Measurements from ENCODE around the gene ZNF804B.
"Not testable (repeated sequence)": the region's sequence is repeated elsewhere in the genome, so short reads cannot be mapped to it uniquely, and the experiment has no call there.

The ZNF804B gene

DNA sequence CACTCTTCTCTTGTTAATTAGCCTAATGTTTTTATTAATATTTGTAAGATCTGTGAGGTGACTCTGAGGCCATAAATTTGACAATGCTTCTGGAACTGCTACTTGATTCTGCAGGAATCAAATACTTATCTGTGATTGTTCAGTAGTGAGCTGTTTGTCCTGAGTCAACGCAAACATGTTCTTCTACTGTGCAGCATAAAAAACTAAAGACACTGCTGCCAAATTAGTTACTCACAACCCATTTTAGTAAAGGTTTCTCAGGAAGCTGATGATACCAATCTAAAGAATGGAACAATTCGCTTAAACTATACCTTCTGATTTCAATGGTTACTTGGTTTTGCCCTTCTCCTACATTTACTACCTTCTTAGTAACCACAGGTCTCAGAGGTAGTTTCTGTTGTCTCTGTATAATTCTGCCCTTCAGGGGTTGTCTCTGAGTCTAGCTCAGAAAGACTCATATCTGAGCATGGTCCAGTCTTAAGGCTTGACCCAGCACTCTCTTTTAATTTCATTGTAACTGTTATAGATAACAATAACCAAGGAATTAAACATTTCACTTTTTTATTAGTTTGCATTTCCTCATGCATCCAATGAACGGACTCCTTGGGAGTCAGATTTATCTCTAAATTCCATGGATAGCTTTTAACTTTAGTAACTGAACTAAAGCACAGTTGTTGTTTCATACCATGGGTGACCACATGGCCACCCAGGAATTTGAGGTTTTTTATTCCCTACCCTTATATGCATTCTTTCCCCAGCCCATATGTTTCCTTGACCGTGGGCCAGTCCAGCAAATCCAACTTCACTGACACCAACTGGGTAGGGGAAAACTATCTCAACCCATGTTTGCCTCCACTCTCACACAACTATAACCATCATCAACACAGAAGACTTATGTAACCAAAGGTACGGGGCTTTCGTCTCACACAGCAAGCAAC is 345.5 kb downstream of the ZNF804B start:
- no peak for DNase-seq

DNA sequence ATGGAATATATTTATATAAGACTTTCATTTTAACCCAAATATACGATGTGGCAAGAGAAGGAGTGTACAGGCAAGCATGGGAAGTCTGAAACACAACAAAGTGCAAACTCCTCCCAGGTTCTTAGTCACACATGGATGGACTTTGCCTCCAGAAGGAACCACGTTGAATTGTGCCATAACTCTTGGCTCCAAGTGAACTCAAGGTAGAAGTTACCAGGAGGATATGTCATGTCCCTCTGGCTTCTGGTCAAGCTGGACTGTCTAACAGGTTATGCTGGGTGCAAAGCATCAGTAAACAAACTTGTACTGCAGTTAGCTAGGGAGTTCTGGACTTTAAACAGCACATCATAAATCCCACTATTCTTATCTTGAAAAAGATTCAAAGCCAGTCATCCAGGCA is 364.4 kb downstream of the ZNF804B start:
- DNase-seq, result no peak

DNA sequence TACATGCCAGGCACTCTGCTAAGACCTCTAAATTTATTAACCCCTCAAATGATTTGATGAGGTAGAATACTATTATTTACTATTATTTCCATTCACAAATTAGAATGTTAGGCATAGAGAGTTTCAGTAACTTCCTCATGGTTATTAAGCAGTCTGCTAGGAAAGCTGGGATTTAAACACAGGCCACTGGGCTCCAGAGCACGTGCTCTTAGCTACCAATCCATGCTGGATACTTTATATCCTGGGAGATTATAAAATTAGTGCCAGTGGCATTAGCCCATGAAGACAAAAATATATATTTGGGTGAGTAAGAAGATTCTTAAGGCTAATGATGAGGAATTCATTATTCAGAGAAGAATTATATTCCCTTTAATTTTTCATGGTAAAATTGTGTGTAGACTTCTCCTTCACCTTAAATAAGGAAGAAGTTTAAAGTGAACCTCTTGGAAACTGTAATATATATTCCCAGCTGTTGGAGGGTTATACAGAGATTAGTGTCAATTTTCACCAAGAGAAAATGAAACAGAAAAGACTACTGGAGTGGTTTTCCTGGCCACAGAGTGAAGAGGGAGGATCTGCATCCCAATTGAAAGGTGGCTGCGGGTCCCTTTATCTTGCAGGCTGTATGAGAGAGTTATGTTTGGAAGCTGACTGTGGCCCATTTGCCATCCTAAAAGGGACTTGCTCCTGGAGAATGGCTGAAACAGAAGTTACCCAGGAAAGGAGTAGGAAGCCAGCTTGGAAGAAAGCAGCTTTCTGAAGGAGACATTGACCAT is 370.3 kb downstream of the ZNF804B start:
- DNase-seq, result no peak

DNA sequence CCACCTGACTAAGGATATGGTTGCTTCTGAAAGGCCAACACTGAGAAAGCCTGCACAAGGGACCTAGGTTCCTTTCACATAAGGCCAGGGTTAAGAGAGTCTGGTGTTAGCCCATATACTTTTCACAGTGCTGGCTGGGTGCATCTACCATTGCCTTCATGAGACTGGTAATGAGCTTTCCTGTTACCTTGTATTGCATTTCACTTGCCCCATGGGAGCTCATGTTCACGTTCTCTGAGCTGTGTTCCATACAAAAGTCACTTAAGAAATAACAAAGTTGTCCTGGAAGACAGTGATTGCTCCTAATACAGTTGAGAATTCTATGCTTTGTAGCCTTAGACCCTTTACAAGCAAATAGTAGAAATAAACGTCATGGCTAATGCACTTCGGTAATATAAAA is 373.9 kb downstream of the ZNF804B start:
- no peak for DNase-seq

DNA sequence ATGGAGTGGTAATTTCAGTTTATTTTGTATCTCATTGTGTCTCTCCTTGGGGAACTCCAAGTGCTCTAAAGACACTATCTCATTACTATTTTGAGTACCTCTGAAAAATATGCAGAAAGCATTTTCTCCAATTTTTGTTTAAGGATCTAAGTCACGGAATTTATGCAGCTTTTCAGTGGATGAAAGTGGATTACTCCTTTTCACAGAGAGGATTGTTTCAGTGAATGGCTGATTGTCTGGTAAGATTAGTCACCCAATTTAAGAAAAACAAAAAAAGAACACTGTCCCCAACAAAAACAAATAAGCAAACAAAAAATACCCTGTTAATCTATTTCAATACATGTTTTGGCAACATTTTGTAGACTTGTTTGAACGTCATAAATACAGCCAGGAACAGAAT is 374.3 kb downstream of the ZNF804B start:
- DNase-seq, result no peak

DNA sequence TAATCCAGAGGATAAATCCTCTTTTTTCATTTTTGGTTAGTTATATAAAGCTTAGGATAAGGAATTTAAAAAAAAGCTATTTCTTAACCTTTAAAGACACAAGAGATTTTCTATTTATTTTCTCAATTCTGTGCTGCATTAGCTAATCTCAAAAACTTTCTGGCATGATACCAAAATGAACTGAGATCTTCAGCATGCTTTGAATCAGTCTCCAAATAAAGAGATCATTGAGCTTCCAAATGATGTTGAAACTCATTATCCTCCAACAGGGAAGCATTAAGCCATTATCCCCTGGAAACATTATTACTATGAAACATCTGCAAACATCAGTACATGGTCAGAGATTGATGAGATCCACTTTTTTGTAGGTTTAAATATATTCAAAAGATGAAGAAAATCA is 386.3 kb downstream of the ZNF804B start:
- DNase-seq, result no peak

DNA sequence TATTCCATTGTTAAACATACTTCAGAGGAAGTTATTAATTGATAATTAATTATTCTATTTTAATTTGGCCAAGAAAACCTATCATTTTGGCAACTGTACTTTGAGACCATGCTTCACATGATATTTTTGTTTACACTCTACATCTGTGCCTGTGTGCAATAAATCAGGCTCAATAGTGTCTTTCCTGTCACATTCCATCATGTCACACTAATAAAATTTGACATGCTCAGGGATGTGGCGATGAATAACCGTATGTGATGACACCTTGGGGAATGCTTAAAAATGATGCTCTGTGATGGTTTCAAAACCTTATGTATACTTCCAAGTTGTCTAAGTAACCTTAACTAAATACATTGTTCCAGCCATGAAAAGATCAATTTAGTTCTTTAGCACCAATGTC is 400.6 kb downstream of the ZNF804B start:
- DNase-seq, result no peak

DNA sequence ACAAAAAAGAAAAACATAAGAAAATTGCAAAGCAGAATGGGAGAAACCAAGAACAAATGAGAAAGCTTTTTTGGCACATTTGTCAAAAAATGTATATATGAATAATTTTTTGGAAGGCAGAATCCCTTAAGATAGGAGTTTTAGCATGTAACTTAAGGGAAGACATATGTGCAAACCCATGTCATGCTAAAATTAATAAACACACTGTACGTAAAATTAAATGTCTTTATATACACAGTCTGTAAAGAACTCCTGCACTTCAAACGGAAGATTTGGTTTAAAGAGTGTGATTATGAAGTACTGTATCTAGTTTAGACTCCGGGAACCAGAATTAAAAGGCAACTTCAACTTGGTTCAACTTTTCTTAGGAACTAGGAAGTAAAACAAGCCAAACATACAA is 405.9 kb downstream of the ZNF804B start:
- no peak for DNase-seq

DNA sequence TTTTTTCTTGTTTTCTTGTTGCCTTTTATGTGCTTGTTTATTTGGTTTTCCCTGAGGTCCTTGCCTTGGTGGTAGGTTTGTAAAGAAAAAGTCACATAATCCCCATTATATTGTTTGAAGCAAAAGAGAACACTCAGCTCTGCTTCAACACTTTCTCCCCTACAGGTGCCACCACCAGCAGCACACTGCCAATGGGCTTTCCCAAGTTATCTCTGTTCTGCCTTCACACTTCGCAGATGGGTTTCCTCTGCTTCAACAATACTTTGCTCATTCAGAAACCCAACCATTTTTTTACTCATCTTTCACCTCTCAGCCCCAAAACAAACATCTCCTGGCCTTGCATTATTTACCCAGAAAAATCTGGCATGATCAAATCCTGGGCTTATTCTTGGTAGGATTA is 411.1 kb downstream of the ZNF804B start:
- no peak for DNase-seq

DNA sequence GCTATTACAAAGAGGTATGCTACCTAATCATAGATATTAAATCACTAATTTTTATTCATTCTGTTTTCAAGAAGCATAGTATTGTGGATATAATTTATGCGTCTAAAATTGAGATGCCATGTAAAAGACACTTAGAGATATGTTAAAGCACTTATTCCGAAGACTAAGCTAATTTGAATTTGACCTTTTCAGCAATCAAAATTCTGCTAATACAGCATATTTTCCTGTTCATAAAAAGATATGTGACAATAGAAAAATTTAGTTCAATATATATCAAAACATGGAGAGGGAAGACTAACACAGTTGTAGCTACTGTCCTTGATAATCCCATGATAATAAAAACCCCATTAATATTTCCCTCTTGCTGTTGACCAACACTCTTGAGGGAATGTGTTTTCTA is 422.6 kb downstream of the ZNF804B start:
- DNase-seq, result no peak

DNA sequence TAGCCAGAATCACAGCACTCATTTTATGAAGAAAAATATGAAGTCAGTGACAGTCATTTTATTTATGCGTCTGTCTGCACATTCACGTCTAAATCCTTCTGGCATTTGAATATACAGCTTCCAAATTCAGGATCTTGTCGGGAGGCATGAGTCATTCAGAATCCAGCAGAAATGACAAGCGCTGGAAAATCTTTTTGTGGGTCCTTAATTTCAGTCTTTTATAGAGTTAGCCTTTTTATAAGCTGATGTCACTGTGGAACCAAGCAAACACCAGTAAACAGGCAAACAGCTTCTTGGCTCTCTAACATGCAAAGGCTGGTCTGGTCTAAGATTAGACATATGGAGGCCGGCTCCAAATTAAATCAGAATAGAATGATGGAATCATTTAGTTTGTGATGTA is 424.2 kb downstream of the ZNF804B start:
- DNase-seq, result no peak

DNA sequence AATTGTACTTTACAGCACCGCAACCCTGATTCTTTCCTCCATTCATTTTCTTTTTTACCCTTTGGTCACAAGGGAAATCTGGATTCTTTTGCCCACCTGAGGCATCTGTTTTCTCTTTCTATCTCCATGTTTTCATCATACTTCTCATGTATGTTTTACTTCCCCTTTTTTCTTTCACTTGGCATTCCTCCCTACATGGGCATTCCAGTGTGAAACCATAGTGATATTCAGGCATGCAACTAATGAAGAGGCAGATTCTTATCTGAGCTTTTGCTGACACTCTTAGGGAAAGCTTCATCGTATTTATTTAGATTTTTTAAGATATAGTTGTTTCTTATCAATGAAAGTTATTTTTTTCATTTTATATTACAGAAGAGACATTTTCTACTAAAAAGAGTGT is 441.3 kb downstream of the ZNF804B start:
- DNase-seq, result no peak

DNA sequence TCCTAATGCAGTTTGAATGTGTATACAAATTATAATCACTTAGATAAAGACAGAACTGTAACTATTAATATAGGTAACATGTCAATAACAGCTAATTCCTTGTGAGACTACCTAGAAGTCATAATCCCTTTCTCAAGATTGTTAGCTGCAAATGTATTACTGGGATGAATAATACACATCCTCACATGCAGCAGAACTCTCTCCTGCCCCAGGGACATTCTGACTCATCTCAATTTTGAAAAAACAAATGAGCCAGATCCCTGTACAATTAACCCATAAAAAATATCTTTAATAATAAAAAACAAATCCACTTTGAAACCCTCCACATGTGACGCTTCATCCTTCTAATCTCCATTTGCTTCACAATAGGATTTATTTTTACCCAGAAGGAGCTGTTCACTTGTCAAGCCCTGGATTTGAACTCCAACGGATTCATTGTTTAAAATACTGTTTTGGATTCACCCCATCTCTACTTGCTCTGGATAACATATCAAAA is 464.4 kb downstream of the ZNF804B start:
- no peak for DNase-seq

DNA sequence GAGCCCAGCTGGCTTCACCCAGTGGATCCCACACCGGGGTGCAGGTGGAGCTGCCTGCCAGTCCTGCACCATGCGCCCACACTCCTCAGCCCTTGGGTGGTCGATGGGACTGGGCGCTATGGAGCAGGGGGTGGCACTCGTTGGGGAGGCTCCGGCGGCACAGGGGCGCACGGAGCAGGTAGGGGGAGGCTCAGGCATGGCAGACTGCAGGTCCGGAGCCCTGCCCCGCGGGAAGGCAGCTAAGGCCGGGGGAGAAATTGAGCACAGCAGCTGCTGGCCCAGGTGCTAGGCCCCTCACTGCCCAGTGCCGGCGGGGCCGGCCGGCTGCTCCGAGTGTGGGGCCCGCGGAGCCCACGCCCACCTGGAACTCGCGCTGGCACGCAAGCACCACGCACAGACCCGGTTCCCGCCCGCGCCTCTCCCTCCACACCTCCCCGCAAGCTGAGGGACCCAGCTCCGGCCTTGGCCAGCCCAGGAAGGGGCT is 469.2 kb downstream of the ZNF804B start:
- not testable (repeated sequence) for DNase-seq

DNA sequence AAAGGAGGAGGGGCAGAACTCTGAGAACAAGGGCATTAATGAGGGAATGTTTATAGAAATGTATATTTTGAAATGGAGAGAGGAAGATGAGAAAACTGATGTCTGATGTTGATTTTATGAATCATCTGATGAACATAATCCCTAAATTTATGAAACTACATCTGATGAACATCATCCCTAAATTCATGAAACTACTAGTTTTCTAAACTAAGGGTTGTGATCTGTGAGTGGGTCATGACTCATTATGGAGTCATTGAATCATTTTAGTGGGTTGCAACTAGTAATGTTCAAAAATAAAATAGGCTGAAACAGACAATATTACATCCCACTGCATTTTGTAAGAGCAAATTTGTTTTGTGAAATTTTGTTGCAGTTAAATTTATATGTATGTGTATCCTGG is 478.7 kb downstream of the ZNF804B start:
- no peak for DNase-seq

DNA sequence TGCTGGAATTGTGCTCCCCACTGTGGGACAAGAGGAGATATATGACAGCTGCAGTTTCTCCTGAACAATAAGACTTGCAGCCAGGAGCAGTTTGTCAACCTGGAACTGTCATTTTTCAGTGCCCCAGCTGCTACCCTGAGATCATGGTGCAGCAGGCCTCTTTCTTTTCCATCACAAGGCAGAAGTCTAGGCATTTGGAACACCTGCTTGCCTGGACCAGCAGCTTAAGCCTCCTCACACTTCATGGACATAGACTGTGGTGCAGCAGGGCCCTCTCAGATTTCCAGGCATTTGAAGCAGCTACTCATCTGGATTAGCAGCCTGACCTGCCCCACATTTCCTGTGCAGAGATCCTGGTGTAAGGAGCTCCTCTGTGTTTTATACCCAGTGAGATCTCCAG is 486.7 kb downstream of the ZNF804B start:
- DNase-seq, result no peak

DNA sequence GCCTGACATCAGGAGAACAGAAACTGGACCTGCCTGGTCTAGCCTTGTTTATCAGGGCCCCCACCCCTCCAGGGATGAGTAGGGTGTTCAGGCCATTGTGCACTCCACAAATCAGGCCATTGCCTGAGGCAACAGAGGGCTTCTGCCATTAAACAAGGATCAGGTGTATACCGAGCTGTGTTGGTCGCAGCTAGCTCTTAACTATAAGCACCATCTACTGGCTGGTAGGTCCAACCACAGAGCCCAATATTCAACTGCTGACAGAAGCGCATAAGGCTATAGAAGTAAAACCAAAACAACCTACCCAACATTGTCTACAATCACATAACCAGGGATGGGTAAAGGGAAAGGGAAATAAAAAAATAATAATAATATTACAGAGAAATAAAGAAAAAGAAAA is 487.7 kb downstream of the ZNF804B start:
- no peak for DNase-seq

DNA sequence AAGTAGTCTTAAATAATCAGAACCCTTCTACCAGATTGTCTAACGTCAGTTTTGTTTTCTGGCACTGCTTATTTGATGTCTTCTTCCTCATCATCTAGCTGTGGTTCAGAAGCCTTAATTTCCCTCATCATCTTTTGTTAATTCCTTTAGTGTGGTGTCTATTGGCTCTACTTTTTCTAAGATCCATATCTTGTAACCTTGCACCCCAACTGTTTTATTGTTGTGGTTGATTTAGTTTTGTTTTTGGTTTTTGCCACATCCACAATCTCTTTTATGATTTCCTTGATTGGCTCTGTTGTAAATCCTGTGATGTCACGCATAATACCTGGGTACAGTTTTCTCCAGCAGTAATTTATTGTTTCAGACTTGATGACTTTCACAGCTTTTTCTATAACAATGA is 499.6 kb downstream of the ZNF804B start:
- DNase-seq, result no peak

DNA sequence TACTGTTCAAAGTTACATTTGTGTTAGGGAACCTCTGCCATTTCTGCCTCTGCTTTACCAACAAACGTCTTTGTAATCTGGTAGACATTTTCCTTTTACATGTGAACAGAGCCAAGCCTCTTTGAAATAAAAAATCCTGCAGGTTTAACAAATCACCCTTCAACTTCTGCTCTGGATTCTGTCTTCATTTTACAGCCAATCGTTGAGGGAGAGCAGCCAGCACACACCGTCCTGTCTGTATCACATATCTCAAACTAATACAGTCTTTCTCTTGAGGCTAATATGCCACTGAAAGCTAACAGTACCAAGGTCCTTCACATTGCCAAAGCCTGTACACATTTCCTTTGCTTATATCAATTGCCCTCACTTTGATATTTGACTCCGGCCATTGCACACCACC is 504.6 kb downstream of the ZNF804B start:
- DNase-seq, result no peak

DNA sequence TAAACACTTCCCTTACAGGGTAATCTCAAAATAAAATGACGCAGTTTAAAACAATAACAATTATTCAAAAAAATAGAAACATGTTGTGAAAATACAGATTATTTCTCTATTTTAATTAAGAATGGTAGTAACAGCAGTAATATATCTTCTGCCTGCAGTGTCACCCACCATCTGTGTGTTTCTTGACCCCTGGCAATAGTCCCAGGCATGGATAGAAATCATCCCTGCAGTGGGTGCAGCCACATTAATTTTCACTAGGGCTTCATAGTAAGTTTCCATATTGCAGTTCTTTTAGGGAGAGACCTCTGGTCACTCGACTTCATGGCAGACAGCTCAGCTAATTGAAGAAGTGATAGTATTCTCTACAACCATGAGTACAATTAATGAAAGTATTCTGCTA is 506.1 kb downstream of the ZNF804B start:
- DNase-seq, result no peak

DNA sequence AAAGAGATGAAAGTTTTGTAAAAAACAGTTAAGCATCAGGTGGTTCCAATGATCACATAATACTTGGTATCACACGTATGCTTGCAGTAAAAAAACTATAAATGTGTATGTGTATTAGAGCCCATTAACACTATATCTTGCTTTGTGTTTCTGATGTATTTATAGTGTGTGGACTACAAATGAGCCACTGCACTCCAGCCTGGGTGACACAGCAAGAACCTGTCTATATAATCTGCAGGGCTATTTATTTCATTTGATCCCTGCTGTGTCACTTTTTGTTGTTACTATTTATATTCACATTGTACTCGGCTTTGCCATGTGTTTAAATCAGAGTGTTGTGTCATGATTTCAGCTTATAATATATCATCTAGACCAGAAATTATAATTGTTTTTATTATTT is 523.8 kb downstream of the ZNF804B start:
- DNase-seq, result no peak

DNA sequence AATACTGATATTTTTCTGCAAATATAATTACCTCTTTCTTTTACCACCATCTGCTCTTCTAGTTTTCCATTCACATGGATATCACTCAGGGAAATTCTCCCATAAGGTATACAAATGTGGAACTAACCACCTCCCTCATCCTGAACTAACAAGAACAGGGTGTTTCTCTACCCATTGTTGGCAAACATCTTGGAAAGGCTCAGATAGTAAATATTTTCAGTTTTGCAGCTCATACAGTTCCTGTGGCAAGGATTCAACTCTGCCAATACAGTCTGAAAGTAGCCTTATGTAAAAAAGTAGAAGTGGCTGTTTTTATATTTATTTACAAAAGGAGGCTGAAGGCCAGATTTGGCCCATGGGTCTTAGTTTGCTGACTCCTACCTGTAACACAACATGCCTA is 549.0 kb downstream of the ZNF804B start:
- DNase-seq, result no peak

DNA sequence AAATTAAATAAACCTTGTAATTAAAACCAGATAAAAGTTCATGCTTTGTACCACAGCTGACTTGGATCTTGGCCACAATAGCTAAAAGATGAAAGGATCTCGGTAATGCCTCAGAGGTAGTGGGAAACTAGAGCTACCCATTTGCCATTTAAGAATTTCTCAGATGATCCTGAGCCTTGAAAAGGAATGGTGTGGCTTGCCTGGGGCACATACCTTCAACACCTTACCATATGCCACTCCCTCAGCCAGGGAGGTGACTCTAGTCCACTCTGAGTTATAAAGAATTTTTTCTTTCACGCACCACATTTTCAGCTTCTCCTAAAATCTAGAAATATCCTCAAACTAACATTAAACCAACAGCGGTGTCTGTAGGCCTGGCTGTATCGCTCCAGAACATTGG is 552.4 kb downstream of the ZNF804B start:
- DNase-seq, result no peak

DNA sequence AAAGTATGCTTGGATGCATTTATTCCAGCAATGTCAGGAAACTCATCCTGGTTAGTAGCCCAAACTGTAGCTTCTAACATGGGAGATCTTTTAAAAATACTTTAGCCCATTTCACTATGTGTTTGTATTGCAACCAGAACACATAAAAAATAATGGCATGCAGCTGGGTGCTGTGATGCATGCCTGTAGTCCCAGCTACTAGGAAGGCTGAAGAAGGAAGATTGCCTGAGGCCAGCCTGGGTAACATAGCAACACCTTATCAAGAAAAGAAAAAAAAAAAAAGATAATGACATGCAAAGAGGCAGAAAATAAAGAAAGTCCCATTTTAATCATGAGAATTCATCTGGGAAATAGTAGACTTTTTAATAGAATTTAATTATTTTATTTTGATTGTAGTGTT is 553.1 kb downstream of the ZNF804B start:
- no peak for DNase-seq
